ENCODE measurements around the gene OR51G2.
"Not testable (repeated sequence)": the region's sequence is repeated elsewhere in the genome, so short reads cannot be mapped to it uniquely, and the experiment has no call there.

The OR51G2 gene

GRCh38 chr11:4919250-4919649, at the start of gene OR51G2:
TSS of gene OR51G2 (minus strand) at chr11:4919350. CDS start at chr11:4915663, 3,687 bp downstream.
- DNase-seq, result no peak

DNA sequence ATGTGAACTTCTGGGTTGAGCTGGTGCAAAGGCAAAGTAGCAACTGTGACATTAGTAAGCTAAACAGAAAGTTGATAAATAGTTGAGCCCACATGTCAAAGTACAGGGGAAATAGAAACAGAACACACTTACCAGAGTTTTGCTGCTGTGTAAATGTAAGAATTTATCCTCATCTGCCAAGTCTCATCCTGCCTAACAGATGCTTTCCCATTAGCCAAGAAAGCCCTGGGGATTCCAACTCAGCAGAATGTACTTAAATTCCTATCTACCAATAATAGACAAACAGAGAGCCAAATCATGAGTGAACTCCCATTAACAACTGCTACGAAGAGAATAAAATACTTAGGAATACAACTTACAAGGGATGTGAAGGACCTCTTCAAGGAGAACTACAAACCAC, 43.7 kb upstream of the OR51G2 start:
- DNase-seq, result no peak

- no peak for DNase-seq
These were observed 41.7 kb upstream of the OR51G2 start for GRCh38 chr11:4960877-4961276.

DNA sequence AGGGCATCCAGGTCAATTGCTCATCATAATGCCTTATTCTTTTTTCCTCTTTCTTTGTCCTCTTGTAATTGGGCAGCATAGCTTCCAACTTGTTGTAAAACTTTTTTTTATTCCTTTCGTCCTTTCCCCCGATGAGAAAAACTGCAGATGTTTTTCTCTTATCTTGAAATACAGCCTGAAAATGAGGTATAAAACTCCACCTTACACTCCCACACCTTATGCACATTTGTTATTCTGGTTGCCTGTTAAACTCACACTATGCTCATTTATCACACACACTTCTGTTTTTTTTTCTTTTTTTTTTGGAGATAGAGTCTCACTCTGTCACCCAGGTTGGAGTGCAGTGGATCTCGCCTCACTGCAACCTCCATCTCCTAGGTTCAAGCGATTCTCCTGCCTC, 38.2 kb upstream of the OR51G2 start:
- no peak for DNase-seq

DNA sequence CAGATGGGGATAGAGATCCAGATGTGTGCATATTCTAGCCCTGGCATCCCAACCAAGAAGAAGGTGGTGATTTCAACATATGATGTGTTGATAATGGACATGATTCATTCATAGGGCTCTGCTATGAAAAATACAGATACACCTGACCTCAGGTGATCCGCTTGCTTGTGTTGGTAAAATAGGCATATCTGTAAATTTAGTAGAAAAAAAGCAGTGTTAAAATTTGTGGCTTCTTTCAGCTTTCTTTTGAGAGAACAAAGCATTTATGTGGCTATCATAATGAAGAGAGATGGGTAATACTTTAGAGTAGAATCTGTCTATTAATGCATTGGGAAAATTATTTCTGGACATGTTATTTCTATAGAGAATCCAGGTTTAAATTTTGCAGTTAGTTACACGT, 36.5 kb upstream of the OR51G2 start, which contains the start of gene OR51A2:
Gene OR51A2, minus strand, starts transcription at position 101 of the 400 bp plus-strand sequence. Its CDS starts 0 bp downstream, at position 101.
- not testable (repeated sequence) for DNase-seq

DNA sequence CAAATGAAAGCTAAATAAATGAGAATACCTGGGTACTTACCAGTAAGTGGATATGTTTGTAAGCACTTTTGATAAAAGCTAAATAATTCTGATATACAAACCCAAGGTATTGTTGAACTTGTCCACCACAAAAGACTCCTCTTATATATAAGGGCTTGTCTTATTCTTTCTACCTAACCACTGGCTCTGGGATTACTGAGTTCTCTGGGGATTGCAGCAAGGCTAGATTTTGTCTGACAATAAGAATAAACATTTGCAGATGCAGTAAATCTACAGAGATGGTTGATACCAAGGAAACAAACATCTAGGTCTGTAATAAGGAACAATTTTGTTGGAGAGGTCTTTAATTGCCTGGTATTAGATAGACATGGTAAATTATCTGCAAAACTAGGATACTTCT, 28.4 kb upstream of the OR51G2 start, which contains the start of gene OR51A4:
Gene OR51A4, minus strand, starts transcription at position 101 of the 400 bp plus-strand sequence. CDS start 505 bp downstream, outside the sequence.
- DNase-seq, result no peak

DNA sequence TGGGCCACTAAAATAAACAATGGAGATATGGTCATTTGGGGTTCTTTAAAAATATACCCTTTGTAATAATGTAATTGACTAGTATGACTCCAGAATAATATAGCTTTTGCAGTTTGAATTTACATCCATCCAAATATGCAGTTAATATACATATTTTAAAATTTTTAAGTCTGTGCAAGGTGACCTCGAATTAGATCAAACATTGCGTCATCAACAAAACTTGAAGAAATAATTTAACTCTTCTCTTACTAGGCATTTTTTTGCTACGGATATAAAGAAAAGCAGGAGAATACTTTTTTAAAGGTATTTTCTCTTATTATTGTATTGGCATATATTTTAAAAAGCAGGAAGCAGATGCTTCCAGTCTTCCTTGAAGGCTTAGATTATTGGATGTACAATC, 17.6 kb upstream of the OR51G2 start:
- DNase-seq, result no peak

GRCh38 chr11:4932751-4933150, 13.6 kb upstream of the OR51G2 start:
- DNase-seq, result no peak

GRCh38 chr11:4926608-4927007, 7.5 kb upstream of the OR51G2 start:
- DNase-seq, result no peak

- DNase-seq, result no peak
These were observed 5.1 kb upstream of the OR51G2 start, which contains the start of gene OR51G1 for GRCh38 chr11:4924239-4924638. TSS of gene OR51G1 (minus strand) at chr11:4924339. CDS start at chr11:4924339, 0 bp downstream.

GRCh38 chr11:4922304-4922703, 3.2 kb upstream of the OR51G2 start:
- no peak for DNase-seq

- no peak for DNase-seq
These were observed 2.6 kb upstream of the OR51G2 start for GRCh38 chr11:4921796-4922195.

- DNase-seq, result no peak
These were observed 2.6 kb downstream of the OR51G2 start for GRCh38 chr11:4916581-4916980.

DNA sequence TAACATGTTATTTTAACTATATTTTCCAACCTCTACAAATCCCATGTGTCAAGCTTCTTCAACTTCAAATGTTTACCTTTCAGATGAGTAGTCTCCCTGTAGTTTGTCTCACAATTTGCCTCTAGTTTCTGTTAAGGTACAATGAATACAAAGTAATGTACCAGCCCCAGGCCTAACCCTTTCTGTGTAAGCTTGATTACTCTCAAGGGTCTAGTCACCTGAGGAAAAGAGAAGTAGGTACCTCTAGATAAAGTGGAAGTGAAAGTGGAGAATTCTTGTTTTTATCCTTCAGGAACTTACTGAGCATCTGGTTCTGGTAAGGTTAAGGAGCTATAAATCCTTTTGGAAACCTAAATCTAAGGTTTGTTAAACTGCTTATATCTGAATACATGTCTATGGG, 15.7 kb downstream of the OR51G2 start, which contains the start of gene OR51A7:
Gene OR51A7, plus strand, starts transcription at position 300 of the 400 bp plus-strand sequence. CDS start 3,587 bp downstream, outside the sequence.
- no peak for DNase-seq

GRCh38 chr11:4891996-4892640, 27.0 kb downstream of the OR51G2 start:
- no peak for DNase-seq

- DNase-seq, result no peak
These were observed 28.9 kb downstream of the OR51G2 start for GRCh38 chr11:4890279-4890678.

DNA sequence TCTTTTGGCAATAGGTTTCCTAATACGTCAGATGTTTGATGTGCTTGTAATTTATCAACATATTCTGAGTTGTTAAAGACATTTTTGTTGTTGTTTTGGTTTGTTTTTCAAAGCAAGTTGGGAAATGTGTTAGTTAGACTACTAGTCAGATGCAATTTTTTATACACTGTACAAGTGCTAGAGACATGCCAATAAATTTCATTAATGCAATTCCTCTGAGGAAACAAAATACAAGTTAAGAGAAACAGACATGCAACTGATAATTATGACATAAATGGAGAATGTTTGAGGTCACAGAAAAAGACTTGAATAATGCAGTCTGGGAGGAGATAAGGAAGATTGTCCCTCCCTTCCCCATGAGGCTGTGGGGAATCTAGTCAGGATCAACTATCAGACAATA, 31.6 kb downstream of the OR51G2 start:
- DNase-seq, result no peak

DNA sequence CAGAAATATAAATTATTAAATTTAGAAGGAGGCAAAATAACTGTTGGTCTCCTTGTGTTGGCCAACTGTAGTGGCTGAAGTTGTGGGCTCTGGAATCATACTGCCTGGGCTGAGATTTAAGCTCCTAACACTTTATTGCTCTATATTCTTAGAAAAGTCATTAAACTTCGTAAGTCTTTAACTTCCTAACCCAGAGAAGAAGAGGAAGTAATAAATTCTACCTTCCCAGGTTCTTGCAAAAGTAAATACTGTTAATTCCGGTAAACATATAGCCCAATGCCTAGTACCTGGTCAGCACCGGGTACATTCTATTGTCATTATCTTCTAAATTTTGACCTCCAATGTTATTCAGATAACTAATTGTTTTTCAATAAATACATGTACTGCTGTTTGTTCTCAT, 33.0 kb downstream of the OR51G2 start:
- DNase-seq, result no peak

DNA sequence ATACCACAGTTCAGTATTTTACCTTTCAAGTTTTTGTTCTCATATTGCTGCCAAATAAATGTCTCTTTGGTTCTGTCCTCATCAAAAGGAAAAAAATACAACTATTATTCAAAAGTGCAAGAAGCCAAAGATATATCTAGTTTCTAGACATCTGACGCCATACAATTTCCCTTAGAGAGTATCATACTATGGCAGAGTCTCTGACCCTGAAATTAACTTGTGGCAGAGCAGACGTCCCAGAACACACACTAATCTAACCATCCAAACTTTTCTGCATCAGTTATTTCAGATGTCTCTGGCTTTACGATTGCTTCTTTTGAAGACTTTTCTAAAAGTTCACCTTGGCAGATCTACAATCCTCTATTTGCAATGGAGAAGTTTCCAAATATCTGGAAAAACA, 34.8 kb downstream of the OR51G2 start:
- no peak for DNase-seq

- no peak for DNase-seq
These were observed 36.6 kb downstream of the OR51G2 start for GRCh38 chr11:4882543-4882942.

GRCh38 chr11:4881860-4882500, 37.2 kb downstream of the OR51G2 start, which contains the start of gene OR51T1:
TSS of gene OR51T1 (plus strand) at chr11:4881900. CDS start at chr11:4881900, 0 bp downstream.
- no peak for DNase-seq

- no peak for DNase-seq
These were observed 38.0 kb downstream of the OR51G2 start for GRCh38 chr11:4881188-4881587.

- no peak for DNase-seq
These were observed 53.3 kb downstream of the OR51G2 start for GRCh38 chr11:4865855-4866254.

DNA sequence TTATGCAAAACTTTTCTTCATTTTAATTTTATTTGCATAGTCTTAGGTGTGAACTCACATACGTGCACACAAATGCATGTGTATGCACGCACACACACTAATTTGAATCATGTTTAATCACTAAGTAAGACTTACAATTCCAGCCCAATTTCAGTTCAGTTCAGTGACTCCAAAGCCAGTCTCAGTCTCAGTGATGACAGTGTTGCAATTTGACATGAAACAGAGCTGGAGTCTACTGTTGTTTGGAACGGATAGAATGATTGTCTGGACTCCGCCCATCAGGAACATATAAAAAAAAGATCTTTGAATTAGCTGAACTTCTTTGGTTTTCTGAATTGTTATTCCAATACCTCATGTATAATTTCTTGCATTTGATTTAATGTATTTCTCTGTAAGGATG, 55.3 kb downstream of the OR51G2 start:
- no peak for DNase-seq

Measured in activated CD8-positive, alpha-beta memory T cell treated with anti-CD3 and anti-CD28 coated beads, Interleukin-2, amount 50 U/mL, for 4 hours (primary cell).